GM10248 (cell line): Measurements from ENCODE around the gene GAK.

Experiments used
- CTCF ChIA-PET: fragments of 300-600 bp; sonication (Branson Sonifier 250); formaldehyde crosslinking; extraction: SDS; loops from one replicate; lab custom pipeline; 2021; ENCODE audit warnings: antibody characterized with exemption; lab: Yijun Ruan, JAX
- POLR2A ChIA-PET: fragments of 350-650 bp; sonication (Branson Sonifier 250); formaldehyde crosslinking; extraction: SDS; loops from one replicate; lab custom pipeline; 2020; ENCODE audit warnings: antibody characterized with exemption; lab: Yijun Ruan, JAX
- DNase-seq: peaks from one replicate; pipeline ENCODE4 v3.0.0; 2012; ENCODE audit errors: extremely low spot score
- TF ChIP-seq, protein P1 (sequence below): IDR thresholded peaks from 2 replicates; pipeline ENCODE4 v1.5.1; 2012; ENCODE audit warnings: mild to moderate bottlenecking, low read depth; ENCODE audit errors: extremely low read depth, missing control alignments, control extremely low read depth

The GAK gene

DNA sequence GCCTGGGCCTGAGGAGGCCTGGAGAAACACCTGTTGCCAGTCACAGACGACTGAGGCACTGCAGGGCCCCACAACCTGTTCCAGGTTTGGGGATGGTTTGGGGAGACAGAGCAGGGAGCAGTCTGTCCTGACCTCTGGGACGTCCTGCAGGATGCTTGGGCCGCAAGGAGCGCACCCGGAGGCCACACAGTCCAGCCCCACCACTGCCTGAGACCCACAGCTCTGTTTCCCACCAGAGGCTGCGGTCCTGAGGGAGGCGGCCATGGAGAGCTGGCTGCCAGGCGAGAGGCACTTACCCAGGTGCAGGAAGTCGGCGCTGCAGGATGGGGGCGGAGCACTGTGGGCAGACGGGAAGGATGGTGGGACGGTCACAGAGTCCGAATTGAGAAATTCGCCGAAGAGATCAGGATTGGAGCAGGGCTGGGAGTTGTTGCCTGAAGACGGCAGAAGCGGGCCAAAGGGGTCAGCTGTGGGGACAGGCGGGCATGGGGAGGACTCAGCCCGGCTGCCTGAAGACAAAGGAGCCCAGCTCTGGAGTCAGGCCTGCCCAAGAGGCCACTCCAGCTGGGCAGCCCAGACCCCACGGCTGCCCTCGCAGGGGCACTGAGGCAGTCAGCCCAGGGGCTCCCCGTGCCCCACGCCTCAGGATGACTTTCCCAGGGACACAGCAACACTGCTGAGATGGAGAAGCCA is 65.9 kb downstream of the GAK start:
- ChIA-PET CTCF (interaction anchor here (2.1 kb wide), 1 partner anchor 10 kb away, joined by 5 read pairs; no protein-coding TSS in a partner anchor), POLR2A (no interaction called here)
- no peak for DNase-seq
- TF ChIP-seq, protein P1, sequence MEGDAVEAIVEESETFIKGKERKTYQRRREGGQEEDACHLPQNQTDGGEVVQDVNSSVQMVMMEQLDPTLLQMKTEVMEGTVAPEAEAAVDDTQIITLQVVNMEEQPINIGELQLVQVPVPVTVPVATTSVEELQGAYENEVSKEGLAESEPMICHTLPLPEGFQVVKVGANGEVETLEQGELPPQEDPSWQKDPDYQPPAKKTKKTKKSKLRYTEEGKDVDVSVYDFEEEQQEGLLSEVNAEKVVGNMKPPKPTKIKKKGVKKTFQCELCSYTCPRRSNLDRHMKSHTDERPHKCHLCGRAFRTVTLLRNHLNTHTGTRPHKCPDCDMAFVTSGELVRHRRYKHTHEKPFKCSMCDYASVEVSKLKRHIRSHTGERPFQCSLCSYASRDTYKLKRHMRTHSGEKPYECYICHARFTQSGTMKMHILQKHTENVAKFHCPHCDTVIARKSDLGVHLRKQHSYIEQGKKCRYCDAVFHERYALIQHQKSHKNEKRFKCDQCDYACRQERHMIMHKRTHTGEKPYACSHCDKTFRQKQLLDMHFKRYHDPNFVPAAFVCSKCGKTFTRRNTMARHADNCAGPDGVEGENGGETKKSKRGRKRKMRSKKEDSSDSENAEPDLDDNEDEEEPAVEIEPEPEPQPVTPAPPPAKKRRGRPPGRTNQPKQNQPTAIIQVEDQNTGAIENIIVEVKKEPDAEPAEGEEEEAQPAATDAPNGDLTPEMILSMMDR = no peak

DNA sequence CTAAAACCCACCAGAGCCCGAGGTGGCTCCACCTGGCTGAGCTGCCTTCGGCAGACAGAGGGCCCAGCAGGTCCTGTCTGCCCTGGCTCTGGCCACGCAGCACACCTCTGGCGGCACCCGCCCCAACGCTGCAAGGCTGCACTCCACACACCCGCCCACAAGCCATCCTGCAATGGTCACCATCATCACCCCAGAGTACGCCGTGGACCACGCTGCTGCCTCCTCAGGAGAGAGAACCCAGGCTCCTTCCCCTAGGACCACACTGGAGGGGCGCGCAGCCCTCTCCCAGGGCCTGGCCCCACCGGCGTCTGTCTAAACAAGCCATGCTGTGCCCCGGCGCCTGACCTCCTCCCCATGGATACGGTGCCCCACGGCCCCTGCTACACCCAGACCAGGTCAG is 66.5 kb downstream of the GAK start:
- POLR2A ChIA-PET = no interaction called here
- CTCF ChIA-PET = interaction anchor here (2.1 kb wide), 1 partner anchor 9 kb away, joined by 5 read pairs; no protein-coding TSS in a partner anchor
- no peak for DNase-seq
- TF ChIP-seq, protein P1 = no peak

DNA sequence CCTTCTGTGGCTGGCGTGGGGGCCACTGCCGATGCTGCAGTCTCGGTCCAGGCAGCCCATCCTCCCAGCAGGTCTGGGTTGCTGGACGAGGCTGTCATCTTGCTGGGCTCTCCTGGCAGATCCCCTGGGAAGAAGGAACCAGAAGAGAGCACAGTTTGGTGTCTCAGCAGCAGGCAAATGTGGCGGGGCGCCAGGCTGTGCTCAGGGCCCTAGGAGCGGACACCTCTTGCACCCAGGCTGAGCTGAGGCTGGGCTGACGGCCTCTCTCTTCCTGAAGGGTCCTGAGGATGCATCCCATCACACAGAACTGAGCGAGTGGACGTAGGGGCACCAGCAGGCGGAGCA is 67.0 kb downstream of the GAK start:
- ChIA-PET CTCF (interaction anchor here (2.1 kb wide), 1 partner anchor 9 kb away, joined by 5 read pairs; no protein-coding TSS in a partner anchor), POLR2A (no interaction called here)
- TF ChIP-seq, protein P1 = no peak
- no peak for DNase-seq

DNA sequence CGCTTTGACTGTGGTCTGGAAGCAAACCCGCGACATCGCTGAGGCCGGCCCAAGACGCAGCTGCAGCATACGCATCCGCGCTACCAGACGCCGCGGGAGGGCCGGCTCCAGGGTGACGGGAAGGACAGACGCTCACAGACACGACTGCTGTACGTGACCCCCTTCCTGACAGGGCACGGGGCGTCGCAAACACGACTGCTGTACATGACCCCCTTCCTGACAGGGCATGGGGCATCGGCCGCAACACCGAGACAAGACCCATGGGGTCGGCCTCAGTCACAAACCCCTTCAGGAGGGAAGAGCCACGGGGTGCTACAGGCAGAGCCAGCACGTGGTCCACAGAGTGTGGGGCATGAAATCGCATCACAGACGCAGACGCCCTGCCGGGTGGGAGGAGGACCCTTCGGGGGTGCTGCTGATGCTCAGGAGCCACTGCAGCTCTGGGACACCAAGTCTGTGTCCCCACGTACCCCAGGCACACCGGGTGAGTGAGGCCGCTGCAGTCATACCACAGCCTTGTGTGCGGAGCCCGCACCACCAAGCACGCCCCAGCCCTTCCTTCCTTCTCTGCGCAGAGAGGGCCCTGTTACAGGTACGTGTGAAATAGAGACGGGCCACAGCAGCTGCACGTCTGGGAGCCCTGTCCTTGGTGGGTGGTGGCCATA is 67.5 kb downstream of the GAK start:
- no peak for DNase-seq
- POLR2A ChIA-PET = no interaction called here
- TF ChIP-seq, protein P1 = no peak
- CTCF ChIA-PET = interaction anchor here (2.1 kb wide), 1 partner anchor 8 kb away, joined by 5 read pairs; no protein-coding TSS in a partner anchor

DNA sequence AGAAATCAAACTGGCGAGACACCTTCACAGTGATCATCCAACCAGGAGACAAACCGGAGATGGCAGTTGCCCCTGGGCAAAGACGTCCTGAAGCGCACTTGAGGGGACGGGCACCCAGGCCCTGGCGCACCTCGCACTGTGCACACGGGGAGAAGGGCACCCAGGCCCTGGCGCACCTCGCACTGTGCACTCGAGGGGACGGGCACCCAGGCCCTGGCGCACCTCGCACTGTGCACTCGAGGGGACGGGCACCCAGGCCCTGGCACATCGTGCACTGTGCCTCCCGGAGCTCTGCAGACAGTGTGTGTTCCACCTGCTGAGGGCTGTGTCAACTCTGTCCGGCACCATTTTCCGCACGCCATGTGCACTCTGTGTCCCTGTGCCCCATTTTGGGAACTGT is 71.6 kb downstream of the GAK start:
- POLR2A ChIA-PET = no interaction called here
- CTCF ChIA-PET = no interaction called here
- DNase-seq = no peak
- TF ChIP-seq, protein P1 = no peak

DNA sequence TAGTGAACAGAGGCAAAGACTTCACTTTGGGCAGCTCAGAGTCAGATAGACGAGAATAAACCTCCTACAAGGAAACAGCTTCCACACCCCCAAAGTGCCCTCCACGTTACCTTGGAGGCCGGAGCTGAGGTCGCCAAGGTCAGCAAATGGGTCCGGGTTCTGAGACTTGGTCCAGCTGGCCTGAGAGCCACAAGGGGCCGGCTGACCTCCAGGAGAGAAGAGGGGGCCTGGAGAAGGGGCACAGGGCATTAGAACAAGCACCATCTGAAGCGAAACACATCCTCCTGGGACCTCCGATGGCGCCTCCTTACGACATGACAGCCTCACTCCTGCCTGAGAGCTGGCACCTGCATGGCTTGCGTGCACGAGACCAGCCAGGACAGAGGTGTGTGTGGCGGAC is 72.6 kb downstream of the GAK start:
- DNase-seq = no peak
- ChIA-PET CTCF (interaction anchor here (1.3 kb wide), 1 partner anchor 11 kb away, joined by 3 read pairs; no protein-coding TSS in a partner anchor), POLR2A (no interaction called here)
- TF ChIP-seq, protein P1 = no peak
